Endothelial cell of umbilical vein (primary cell): ENCODE results near the gene THAP3. TPM values are rescaled to one million over a fixed set of nuclear protein-coding genes. Genes with fewer than 3 reads are reported as not detected.

ENCODE experiments used
- BruUV-seq: library from RNA; stranded (reverse); fragments of 400-500 nt; replicated peaks from 2 replicates; lab custom pipeline; 2021; lab: Mats Ljungman, UMichigan
- CTCF ChIA-PET: fragments of 300-600, 350-600 bp; sonication (Branson Sonifier 250); formaldehyde crosslinking; loops from one replicate; lab custom pipeline; 2021; ENCODE audit warnings: antibody characterized with exemption, inconsistent platforms; lab: Charles Lee
- POLR2A ChIA-PET: fragments of 300-600, 350-600 bp; sonication (Branson Sonifier 250); formaldehyde crosslinking; loops from one replicate; lab custom pipeline; 2021; ENCODE audit warnings: antibody characterized with exemption, inconsistent platforms; lab: Charles Lee
- DNase-seq: peaks from one replicate; pipeline ENCODE4 v3.0.0-alpha.2; 2011; ENCODE audit warnings: low read depth, low spot score
- FAIRE-seq: peaks from 2 replicates; lab custom pipeline; 2011; peaks lifted over from hg19 to GRCh38; lab: Jason Lieb, UNC
- H2AFZ ChIP-seq: 2 replicates; pipeline ENCODE4 v1.6.0; 2012; ENCODE audit warnings: low read depth, low read length, control low read depth, inconsistent platforms
- H3K27ac ChIP-seq: 2 replicates; pipeline ENCODE4 v1.5.1; 2011; ENCODE audit warnings: low read depth, mild to moderate bottlenecking, control low read depth, low read length, moderate library complexity; ENCODE audit not compliant: insufficient read depth
- H3K27me3 ChIP-seq, 2 experiments: 2 replicates each; pipeline versions ENCODE4 v1.6.0 to v1.6.1; 2011; ENCODE audit warnings: low read length in 2 of 2, mixed read lengths in 1 of 2; ENCODE audit not compliant: control insufficient read depth in 2 of 2, insufficient read depth in 2 of 2
- H3K36me3 ChIP-seq, 2 experiments: 2 replicates in 1 of 2; 3 replicates in 1 of 2; pipeline ENCODE4 v1.5.1; 2011; ENCODE audit warnings: low read length in 2 of 2, mild to moderate bottlenecking in 1 of 2, moderate library complexity in 1 of 2; ENCODE audit not compliant: control insufficient read depth in 2 of 2, insufficient read depth in 2 of 2; ENCODE audit errors: extremely low read depth in 1 of 2
- H3K4me1 ChIP-seq: 3 replicates; pipeline ENCODE4 v1.5.1; 2011; ENCODE audit warnings: mild to moderate bottlenecking, low read length; ENCODE audit not compliant: control insufficient read depth, insufficient read depth; ENCODE audit errors: extremely low read depth
- H3K4me2 ChIP-seq: 2 replicates; pipeline ENCODE4 v1.6.1; 2011; ENCODE audit warnings: low read length, control low read depth, mixed read lengths; ENCODE audit not compliant: insufficient read depth
- H3K4me3 ChIP-seq, 3 experiments: fragments of 200-600 bp in 1 of 3; sonication (generic), shearing (Covaris generic) in 1 of 3; replicated peaks in 1 of 3; 2 replicates each; pipeline ENCODE4 v1.5.1; 2011 to 2016; ENCODE audit warnings: control low read depth in 3 of 3, low read length in 3 of 3, mild to moderate bottlenecking in 2 of 3, inconsistent platforms in 1 of 3, low read depth in 1 of 3, moderate library complexity in 1 of 3; ENCODE audit not compliant: insufficient read depth in 1 of 3
- H3K79me2 ChIP-seq: 2 replicates; pipeline ENCODE4 v1.6.0; 2012; ENCODE audit warnings: low read length, inconsistent platforms; ENCODE audit not compliant: control insufficient read depth, insufficient read depth
- H3K9ac ChIP-seq: replicated peaks from 2 replicates; pipeline ENCODE3; 2011; ENCODE audit warnings: low read length, control low read depth; ENCODE audit not compliant: insufficient read depth; ENCODE audit errors: extremely low read depth
- H3K9me1 ChIP-seq: replicated peaks from 3 replicates; pipeline ENCODE4 v1.6.0; 2011; ENCODE audit warnings: mild to moderate bottlenecking, low read length; ENCODE audit not compliant: control insufficient read depth, insufficient read depth; ENCODE audit errors: extremely low read depth
- H3K9me3 ChIP-seq: replicated peaks from 2 replicates; pipeline ENCODE4 v1.5.1; 2012; ENCODE audit warnings: low read length, inconsistent platforms; ENCODE audit not compliant: control insufficient read depth, insufficient read depth
- H4K20me1 ChIP-seq: replicated peaks from 2 replicates; pipeline ENCODE3; 2011; ENCODE audit warnings: mild to moderate bottlenecking, low read length; ENCODE audit not compliant: control insufficient read depth, insufficient read depth; ENCODE audit errors: extremely low read depth
- CTCF ChIP-seq, 2 donors: IDR thresholded peaks; 1 replicate in 1 of 2; 2 replicates in 1 of 2; pipeline ENCODE4 v1.5.1; 2011; ENCODE audit warnings: low read length in 2 of 2, mild to moderate bottlenecking in 2 of 2, moderate library complexity in 2 of 2, control low read depth in 1 of 2, inconsistent platforms in 1 of 2, low read depth in 1 of 2; ENCODE audit not compliant: insufficient read depth in 1 of 2; ENCODE audit errors: extremely low read depth in 1 of 2
- EZH2 ChIP-seq: IDR thresholded peaks from 2 replicates; pipeline ENCODE4 v1.6.1; 2012; ENCODE audit warnings: borderline replicate concordance, low read depth, mild to moderate bottlenecking, moderate library complexity, low read length, inconsistent platforms; ENCODE audit not compliant: severe bottlenecking
- FOS ChIP-seq: IDR thresholded peaks from 2 replicates; pipeline ENCODE4 v1.6.1; 2011; ENCODE audit warnings: mild to moderate bottlenecking, low read length, moderate library complexity, borderline replicate concordance; ENCODE audit not compliant: insufficient read depth
- GATA2 ChIP-seq: IDR thresholded peaks from 2 replicates; pipeline ENCODE4 v1.7.0; 2011; ENCODE audit warnings: low read depth, mild to moderate bottlenecking, moderate library complexity, mixed read lengths, low read length; ENCODE audit not compliant: insufficient read length, insufficient read depth
- JUN ChIP-seq: IDR thresholded peaks from 2 replicates; pipeline ENCODE4 v1.6.1; 2011; ENCODE audit warnings: borderline replicate concordance, low read depth; ENCODE audit not compliant: insufficient read length, insufficient read depth
- MAX ChIP-seq: IDR thresholded peaks from 2 replicates; pipeline ENCODE4 v1.6.1; 2011; ENCODE audit not compliant: insufficient read depth, insufficient read length
- MYC ChIP-seq: IDR thresholded peaks from one replicate; pipeline ENCODE4 v1.6.1; 2011; ENCODE audit warnings: mild to moderate bottlenecking, low read depth, low read length
- POLR2A ChIP-seq: IDR thresholded peaks from 2 replicates; pipeline ENCODE4 v1.6.1; 2012; ENCODE audit warnings: low read depth, mild to moderate bottlenecking, control low read depth, low read length
- POLR2AphosphoS5 ChIP-seq: IDR thresholded peaks from 2 replicates; pipeline ENCODE4 v1.6.1; 2012; ENCODE audit warnings: low read depth, mild to moderate bottlenecking, control low read depth, low read length, moderate library complexity; ENCODE audit not compliant: insufficient read depth
- dilution Hi-C: fragments of 300-500 bp; cut with MboI; formaldehyde crosslinking; loops from one replicate; pipeline ENCODE4 v1.15.0; 2019; ENCODE audit warnings: low sequenced_read_pairs; ENCODE audit not compliant: extremely low pct_ligation_motif_present
- intact Hi-C: fragments of 100-400 bp; cut with micrococcal nuclease; formaldehyde crosslinking; loops from one replicate; pipeline ENCODE4 v1.10.0; 2022
- polyA plus RNA-seq, 4 experiments: library from polyadenylated mRNA; depleted of rRNA in 3 of 4; stranded (reverse) in 3 of 4; unstranded in 1 of 4; fragments of >200 nt; gene quantifications; 2 replicates each; pipeline versions ENCODE4 v1.2.1 to v1.2.3, GENCODE V29; 2011 to 2012; ENCODE audit warnings: missing spikeins in 1 of 4
- total RNA-seq: library from RNA; stranded (reverse); gene quantifications from 2 replicates; pipeline ENCODE4 v1.2.3, GENCODE V29; 2021

The THAP3 gene
- total and polyA plus RNA-seq, 2 donors (not counting 3 experiments of a cell fraction or from before 2014, with no cell fraction given): 11.3 to 16.7 TPM

GRCh38 chr1:6667139-6667538, 42.5 kb downstream of the THAP3 start:
- Histone ChIP-seq H2AFZ (no peak overlapping the region), H3K36me3 (peaks cover 4 to 8% of the 10 kb centered on the region in 2 experiments), H3K9me3 (no peaks in the 10 kb centered on the region), H3K79me2 (no peaks in the 10 kb centered on the region), H4K20me1 (no peaks in the 10 kb centered on the region), H3K4me3 (no peak overlapping the region), H3K4me2 (no peak overlapping the region), H3K27me3 (no peaks in the 10 kb centered on the region), H3K9me1 (no peaks in the 10 kb centered on the region), H3K27ac (no peak overlapping the region), H3K9ac (no peak overlapping the region), H3K4me1 (no peaks in the 10 kb centered on the region)
- dilution Hi-C loops (no loop called here), intact Hi-C loops (no loop called here)
- no peak for DNase-seq
- FAIRE-seq: no peak
- CTCF ChIA-PET: no interaction called here
- TF ChIP-seq JUN (no peak), POLR2A (no peak), MYC (no peak), CTCF (IDR thresholded peaks at IDR 0.05; ENCODE audit: extremely low read depth in 1 of 2, insufficient read depth in 1 of 2, low read depth in 1 of 2, low read length in 2 of 2) (no peak), MAX (no peak), GATA2 (no peak), FOS (no peak), POLR2AphosphoS5 (no peak), EZH2 (no peak)
- POLR2A ChIA-PET: no interaction called here
- BruUV-seq: no TSS peak
